Neural crest cell (in vitro differentiated cells): ENCODE data around the gene IGF2BP3. TPM values are rescaled to one million over a fixed set of nuclear protein-coding genes. Genes with fewer than 3 reads are reported as not detected.

Experiments used
- DNase-seq: peaks from one replicate; pipeline ENCODE4 v3.0.0; 2021; ENCODE audit warnings: low read depth, mixed read lengths, low spot score
- H3K27ac Mint-ChIP-seq: one replicate; pipeline ENCODE4 v1.8.0; 2021; ENCODE audit warnings: mild to moderate bottlenecking, mixed read lengths; ENCODE audit not compliant: unreplicated experiment
- H3K27me3 Mint-ChIP-seq: 2 replicates; pipeline ENCODE4 v1.8.0; 2021; ENCODE audit warnings: low read depth, mild to moderate bottlenecking, mixed read lengths
- H3K36me3 Mint-ChIP-seq: 2 replicates; pipeline ENCODE4 v1.8.0; 2021; ENCODE audit warnings: low read depth, mild to moderate bottlenecking, mixed read lengths
- H3K4me1 Mint-ChIP-seq: 2 replicates; pipeline ENCODE4 v1.8.0; 2021; ENCODE audit warnings: mixed read lengths
- H3K4me3 Mint-ChIP-seq: one replicate; pipeline ENCODE4 v1.8.0; 2021; ENCODE audit warnings: mild to moderate bottlenecking, mixed read lengths
- H3K9me3 Mint-ChIP-seq: 2 replicates; pipeline ENCODE4 v1.8.0; 2021; ENCODE audit warnings: mixed read lengths
- total RNA-seq: library from RNA; stranded (reverse); gene quantifications from 2 replicates; pipeline ENCODE4 v1.2.1, GENCODE V29; 2021
- TF ChIP-seq, protein P1 (sequence below): fragments of 200-600 bp; sonication (generic); conservative IDR thresholded peaks from 2 replicates; pipeline ENCODE4 v1.5.0; 2021; ENCODE audit warnings: antibody characterized with exemption, mild to moderate bottlenecking

The IGF2BP3 gene
- total RNA-seq, 1 donor from 2014 or later, result 117 TPM

DNA sequence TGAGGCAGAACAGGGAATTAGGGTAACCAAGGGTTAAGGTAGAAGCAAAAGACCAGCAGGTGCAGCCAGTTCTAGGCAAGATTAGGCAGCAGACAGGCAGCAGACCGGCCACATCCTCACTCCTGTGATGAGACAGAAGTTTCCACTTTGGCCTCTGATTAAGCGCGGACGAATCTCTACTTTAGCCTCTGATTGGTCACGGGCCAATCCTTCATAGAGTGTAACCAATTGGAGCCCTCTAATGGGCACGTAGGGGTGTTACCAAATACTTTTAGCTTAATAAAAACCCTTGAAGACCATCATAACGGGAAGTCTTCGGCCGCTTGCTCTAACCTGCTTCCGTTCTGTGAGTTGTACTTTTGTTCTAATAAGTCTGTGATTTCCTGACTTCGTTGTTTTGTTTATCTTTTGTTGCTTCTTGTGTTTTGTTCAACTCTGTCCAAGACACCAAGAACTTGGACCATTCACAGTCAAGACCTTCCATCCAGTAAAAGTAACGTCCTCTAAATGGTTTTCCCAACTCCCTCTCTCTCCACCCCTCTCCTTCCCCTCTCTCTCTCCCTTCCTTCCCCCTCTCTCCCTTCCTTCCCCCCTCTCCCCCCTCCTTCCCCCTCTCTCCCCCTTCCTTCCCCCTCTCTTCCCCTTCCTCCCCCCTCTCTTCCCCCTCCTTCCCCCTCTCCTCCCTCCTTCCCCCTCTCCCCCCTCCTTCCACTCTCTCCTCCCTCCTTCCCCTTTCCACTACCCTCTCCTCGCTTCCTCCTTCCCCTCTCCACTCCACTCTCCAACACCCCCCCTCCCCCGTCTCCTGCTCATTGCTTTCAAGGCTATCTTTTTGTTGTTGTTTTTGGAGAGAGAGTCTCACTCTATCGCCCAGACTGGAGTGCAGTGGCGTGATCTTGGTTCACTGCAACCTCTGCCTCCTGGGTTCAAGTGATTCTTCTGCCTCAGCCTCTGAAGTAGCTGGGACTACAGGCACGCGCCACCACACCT lies 184.3 kb downstream of the IGF2BP3 start:
- H3K27me3 Mint-ChIP-seq, result no peaks in the 10 kb centered on the region
- no peak for DNase-seq
- H3K9me3 Mint-ChIP-seq, result peaks cover 2% of the 10 kb centered on the region
- no peak overlapping the region for H3K27ac Mint-ChIP-seq
- no peak overlapping the region for H3K4me3 Mint-ChIP-seq
- TF ChIP-seq, protein P1, sequence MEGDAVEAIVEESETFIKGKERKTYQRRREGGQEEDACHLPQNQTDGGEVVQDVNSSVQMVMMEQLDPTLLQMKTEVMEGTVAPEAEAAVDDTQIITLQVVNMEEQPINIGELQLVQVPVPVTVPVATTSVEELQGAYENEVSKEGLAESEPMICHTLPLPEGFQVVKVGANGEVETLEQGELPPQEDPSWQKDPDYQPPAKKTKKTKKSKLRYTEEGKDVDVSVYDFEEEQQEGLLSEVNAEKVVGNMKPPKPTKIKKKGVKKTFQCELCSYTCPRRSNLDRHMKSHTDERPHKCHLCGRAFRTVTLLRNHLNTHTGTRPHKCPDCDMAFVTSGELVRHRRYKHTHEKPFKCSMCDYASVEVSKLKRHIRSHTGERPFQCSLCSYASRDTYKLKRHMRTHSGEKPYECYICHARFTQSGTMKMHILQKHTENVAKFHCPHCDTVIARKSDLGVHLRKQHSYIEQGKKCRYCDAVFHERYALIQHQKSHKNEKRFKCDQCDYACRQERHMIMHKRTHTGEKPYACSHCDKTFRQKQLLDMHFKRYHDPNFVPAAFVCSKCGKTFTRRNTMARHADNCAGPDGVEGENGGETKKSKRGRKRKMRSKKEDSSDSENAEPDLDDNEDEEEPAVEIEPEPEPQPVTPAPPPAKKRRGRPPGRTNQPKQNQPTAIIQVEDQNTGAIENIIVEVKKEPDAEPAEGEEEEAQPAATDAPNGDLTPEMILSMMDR, result no peak
- no peaks in the 10 kb centered on the region for H3K36me3 Mint-ChIP-seq
- H3K4me1 Mint-ChIP-seq, result no peaks in the 10 kb centered on the region

DNA sequence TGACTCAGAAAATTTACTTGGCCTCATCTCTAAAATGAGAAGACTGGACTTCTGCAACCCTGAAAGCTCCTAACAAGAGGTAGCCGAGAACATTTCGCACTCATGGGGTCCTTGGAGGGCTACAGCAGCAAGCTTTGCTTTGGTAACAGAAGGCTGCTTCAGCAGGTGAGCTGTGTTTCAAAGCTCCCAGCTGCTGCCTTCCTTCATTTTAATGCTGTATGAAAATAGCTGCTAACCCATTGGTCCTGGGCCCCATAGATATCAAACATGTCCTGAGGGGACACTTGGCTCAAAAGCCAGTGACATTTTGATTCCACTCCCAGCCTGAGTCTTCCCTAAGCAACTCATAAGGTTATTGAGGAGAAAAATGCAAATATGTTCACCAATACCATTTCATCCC lies 185.4 kb downstream of the IGF2BP3 start:
- H3K27me3 Mint-ChIP-seq, result no peaks in the 10 kb centered on the region
- H3K27ac Mint-ChIP-seq, result no peak overlapping the region
- H3K9me3 Mint-ChIP-seq, result peaks cover 2% of the 10 kb centered on the region
- no peak overlapping the region for H3K4me3 Mint-ChIP-seq
- no peak for DNase-seq
- no peaks in the 10 kb centered on the region for H3K36me3 Mint-ChIP-seq
- TF ChIP-seq, protein P1, result no peak
- H3K4me1 Mint-ChIP-seq, result no peaks in the 10 kb centered on the region

DNA sequence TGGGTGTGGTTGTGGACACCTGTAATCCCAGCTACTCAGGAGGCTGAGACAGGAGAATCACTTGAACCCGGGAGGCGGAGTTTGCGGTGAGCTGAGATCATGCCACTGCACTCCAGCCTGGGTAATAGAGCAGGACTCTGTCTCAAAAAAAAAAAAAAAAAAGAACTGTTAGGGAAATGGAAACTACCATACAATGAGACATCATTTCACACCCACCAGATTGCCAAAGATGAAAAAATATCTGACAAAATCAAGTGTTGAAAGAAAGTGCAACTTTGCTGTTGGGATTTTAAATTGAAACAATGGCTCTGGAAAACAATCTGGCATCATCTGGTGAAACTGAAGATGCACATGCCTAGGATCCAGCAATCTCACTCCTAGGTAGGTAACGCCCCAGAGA lies 187.2 kb downstream of the IGF2BP3 start:
- H3K36me3 Mint-ChIP-seq, result no peaks in the 10 kb centered on the region
- no peaks in the 10 kb centered on the region for H3K27me3 Mint-ChIP-seq
- no peak overlapping the region for H3K27ac Mint-ChIP-seq
- DNase-seq, result no peak
- peaks cover 2% of the 10 kb centered on the region for H3K9me3 Mint-ChIP-seq
- H3K4me3 Mint-ChIP-seq, result no peak overlapping the region
- no peaks in the 10 kb centered on the region for H3K4me1 Mint-ChIP-seq
- TF ChIP-seq, protein P1, result no peak

DNA sequence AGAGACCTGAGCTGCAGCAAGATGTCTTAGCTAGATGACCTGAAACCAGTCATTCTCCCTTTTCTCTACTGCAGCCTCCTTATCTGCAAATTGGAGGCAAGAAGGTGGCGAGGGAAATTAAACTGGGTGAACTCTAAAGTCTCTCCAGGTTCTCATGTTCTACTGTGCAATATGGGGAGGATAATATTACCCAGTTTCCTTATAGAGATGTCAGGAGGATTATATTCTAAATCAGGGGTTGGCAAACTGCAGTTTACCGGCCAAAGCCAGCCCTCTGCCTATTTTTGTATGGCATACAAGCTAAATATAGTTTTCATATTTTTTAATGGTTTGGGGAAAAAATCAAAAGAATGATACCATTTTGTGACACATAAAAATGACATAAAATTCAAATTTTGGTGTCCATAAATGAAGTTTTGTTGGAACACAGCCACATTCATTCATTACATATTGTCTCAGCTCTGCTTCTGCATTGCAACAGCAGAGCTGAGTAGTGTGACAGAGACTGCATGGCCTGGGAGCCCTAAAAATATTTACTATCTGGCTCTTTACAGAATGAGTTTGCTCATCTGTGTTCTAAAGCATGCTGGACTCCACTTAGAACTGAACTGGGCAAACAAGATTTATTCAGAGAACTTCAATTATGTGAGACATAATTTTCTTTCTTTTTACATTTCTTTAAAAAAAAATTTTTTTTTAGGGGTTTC lies 190.3 kb downstream of the IGF2BP3 start:
- H3K27me3 Mint-ChIP-seq, result no peaks in the 10 kb centered on the region
- no peak overlapping the region for H3K27ac Mint-ChIP-seq
- no peaks in the 10 kb centered on the region for H3K4me1 Mint-ChIP-seq
- DNase-seq, result no peak
- TF ChIP-seq, protein P1, result no peak
- H3K4me3 Mint-ChIP-seq, result no peak overlapping the region
- no peaks in the 10 kb centered on the region for H3K36me3 Mint-ChIP-seq
- H3K9me3 Mint-ChIP-seq, result no peaks in the 10 kb centered on the region

DNA sequence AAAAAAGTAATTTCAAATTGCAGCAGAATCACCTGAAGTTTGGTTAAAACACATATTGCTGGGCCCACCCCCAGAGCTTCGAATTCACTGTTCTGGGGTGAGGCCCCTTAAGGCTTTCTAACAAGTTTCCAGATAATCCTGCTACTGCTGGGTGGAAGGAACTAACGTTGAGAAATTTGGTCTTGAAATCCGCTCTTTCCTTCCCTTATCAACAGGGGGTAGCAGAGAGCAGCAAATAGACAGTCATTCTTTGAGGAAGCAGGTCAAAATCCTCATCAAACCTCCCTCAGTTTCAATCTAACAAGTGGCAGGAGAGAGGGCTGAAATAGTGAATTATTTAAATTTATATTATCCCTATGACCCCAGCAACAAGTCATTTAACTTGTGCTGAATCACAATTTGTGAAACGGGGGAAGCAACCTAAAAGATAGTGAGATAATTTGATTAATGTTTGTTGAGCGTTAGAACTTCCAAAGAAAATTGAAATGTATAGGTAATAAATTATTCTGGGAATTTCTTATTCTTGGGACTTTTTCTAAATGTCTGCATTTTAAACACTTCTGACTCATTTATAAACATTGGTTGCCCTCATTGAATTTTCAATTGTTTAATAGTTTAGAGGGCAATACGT lies 192.8 kb downstream of the IGF2BP3 start:
- TF ChIP-seq, protein P1, result peak; percentile 80
- H3K27ac Mint-ChIP-seq, result no peak overlapping the region
- no peaks in the 10 kb centered on the region for H3K4me1 Mint-ChIP-seq
- peak; percentile 38 for DNase-seq
- H3K4me3 Mint-ChIP-seq, result no peak overlapping the region
- H3K27me3 Mint-ChIP-seq, result peaks cover 1% of the 10 kb centered on the region
- no peaks in the 10 kb centered on the region for H3K36me3 Mint-ChIP-seq
- no peaks in the 10 kb centered on the region for H3K9me3 Mint-ChIP-seq
